ENCODE data around the gene CAMK2G.
A peak's percentile ranks its signal among the peaks of the same experiment; 100 is the strongest.
"Not testable (repeated sequence)": the region's sequence is repeated elsewhere in the genome, so short reads cannot be mapped to it uniquely, and the experiment has no call there.

CAMK2G gene

DNA sequence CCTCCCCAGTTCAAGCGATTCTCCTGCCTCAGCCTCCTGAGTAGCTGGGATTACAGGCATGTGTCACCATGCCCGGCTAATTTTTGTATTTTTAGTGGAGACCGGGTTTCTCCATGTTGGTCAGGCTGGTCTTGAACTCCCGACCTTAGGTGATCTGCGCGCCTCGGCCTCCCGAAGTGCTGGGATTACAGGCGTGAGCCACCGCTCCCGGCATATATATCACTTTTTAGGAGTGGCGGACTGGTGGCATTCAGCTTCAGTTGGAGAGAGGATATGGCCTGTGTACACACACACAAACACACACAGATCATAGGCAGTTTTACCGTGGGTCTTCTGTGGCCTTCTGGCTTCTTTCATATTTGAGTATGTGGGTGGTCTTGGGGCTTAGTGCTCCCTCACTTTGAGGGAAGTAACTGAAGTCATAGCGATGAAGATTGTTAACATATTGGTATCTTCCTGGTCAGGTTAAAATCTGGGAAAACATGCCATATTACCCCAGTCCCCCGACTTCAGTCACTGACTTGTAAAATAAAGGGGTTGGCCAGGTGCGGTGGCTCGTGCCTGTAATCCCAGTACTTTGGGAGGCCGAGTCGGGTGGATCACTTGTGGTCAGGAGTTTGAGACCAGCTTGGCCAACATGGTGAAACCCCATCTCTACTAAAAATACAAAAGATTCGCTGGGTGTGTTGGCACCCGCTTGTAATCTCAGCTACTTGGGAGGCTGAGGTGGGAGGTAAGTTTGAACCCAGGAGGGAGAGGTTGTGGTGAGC, 87.1 kb downstream of the CAMK2G start:
- H3K4me3 ChIP-seq (ENCODE audit: low read length) = not testable (repeated sequence)

DNA sequence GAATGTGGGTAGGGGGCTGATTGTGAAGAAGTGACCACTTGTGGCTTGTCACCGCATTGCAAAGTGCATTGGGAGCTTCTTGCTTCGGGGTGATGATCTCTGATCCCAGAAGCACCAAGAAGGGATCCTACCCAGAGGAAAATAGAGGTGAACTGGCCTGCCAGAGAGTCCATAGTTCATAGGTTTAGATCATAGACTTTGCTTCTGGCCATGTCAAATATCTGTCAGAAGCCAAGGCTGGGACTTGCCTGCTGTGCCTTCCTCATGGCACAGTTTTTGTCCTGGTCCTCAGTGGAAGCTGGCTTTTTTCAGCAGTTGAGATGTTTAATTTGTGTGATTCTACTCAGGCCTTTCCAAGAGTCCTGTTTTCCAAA, 87.9 kb downstream of the CAMK2G start:
- H3K4me3 ChIP-seq (ENCODE audit: low read length) = peak overlapping the region; percentile 77
- DNase-seq (ENCODE audit: low read depth, low spot score) = no peak

More for the DNA sequence above, 87.1 kb downstream of the CAMK2G start:
- not testable (repeated sequence) for DNase-seq (ENCODE audit: low read depth, low spot score)

DNA sequence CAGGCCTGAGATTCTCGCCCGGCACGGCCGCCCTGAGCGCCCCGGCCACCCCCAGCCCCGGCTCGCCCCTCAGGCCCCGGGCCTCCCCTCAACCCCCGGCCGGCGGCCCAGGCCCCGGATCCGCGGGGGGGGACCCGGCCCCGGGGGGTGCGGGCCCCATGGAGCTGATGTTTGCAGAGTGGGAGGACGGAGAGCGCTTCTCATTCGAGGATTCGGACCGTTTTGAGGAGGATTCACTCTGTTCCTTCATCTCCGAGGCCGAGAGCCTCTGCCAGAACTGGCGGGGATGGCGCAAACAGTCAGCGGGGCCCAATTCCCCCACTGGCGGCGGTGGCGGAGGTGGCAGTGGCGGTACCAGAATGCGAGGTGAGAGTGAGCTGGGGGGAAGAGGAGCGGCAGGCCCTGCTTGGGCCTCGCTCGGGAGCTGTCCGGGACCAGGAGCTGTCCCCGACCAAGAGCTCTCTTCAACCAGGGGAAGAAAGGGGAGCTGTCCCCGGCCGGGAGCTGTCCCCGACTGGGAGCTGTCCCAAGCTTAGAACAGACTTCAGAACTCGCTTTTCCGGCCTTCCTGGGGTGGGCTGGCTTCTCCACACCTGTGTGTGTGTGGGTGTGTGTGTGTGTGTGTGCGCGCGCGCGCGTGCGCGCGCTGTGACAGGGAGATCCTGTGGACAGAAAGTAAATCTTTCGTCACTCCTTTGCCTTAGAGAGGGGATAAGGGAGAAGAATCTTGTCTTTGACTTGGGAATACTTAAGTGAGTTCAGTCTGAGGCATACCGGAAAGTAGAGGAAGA, 88.4 kb downstream of the CAMK2G start:
- DNase-seq (ENCODE audit: low read depth, low spot score) = no peak
- H3K4me3 ChIP-seq (ENCODE audit: low read length) = peak overlapping the region; percentile 77

DNA sequence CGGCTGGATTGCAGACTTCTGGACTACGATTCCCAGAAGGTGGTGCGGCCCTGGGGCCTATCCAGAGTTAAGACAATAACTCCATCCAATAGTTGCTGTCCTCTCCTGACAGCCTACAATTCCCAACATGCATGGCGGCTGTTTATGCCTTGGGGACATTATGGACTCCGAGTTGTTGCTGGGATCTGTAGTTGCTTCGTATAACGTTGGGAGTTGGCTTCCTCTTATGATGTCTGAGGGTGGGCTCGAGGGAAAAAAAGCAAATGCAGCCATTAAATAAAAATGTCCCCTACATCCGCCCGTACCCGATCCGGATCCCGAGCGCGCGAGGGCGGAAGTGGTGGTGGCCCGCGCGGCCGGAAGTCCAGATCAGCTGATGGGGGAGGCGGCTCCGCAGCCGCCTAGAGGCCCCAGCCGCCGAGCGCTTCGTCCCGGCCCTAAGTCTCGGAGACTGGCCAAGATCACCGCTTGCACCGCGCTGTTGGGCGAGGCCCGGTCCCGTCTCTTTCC, 89.1 kb downstream of the CAMK2G start, which contains the start of gene ZSWIM8:
Gene ZSWIM8 (plus strand): TSS at position 396 of the 510 bp plus-strand sequence. CDS start 273 bp downstream, outside the sequence.
- H3K4me3 ChIP-seq (ENCODE audit: low read length) = peak within 1 kb of the TSS; percentile 77
- DNase-seq (ENCODE audit: low read depth, low spot score) = peak; percentile 91

DNA sequence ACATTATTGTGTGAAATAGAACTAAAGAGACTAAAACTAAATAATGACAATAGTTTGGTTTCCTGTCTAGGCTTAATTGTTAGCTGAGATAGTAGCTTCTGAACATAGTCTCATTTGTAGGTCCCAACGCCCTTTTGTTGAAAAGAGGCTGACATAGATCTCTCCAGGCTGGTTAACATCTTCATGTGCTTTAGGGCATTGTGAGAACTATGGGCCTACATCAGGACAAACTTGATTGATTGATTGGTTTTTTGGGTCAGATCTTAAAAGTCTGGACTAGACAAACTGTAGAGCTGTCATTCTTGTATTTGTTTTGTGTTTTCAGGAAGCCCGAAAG, 91.6 kb downstream of the CAMK2G start:
- no peak for DNase-seq (ENCODE audit: low read depth, low spot score)
- peak overlapping the region; percentile 85 for H3K4me3 ChIP-seq (ENCODE audit: low read length)

DNA sequence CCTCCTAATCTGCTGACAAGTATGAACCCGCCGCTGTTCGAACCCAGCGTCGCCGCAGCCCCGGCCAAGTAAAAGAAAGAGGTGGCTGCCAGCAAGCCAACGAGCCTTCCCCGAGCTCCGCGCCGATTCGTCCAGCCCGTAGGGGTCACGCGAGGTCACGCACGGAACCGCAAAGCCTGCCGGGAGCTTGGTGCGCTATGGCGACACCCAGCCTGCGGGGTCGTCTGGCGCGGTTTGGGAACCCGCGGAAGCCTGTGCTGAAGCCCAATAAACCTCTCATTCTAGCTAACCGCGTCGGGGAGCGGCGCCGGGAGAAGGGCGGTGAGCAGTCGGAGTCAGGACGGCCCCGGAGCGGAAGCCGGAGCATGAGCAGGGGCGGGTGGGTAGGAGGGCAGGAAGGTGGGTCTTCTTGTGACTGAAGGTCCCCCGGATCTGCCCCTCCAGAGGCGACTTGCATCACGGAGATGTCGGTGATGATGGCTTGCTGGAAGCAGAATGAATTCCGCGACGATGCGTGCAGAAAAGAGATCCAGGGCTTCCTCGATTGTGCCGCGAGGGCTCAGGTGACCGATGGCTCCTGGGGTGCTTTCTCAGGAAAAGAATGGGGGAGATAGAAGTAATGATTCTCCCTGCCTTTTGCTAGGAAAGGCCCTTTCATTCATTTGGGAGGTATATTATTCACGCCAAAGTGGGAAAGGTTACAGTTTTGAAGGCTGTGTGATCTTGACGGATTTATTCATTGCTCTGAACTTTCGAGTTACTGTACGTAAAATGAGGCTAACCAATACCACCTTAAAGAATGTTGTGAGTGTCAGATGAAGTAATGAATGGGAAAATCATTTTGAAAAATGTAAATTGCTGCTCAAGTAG, 92.2 kb downstream of the CAMK2G start, which contains the start of gene CHCHD1:
Gene CHCHD1 (plus strand): TSS at position 170 of the 870 bp plus-strand sequence. CDS start 28 bp downstream, at position 198.
- DNase-seq (ENCODE audit: low read depth, low spot score) = peak; percentile 86
- peak within 1 kb of the TSS; percentile 85 for H3K4me3 ChIP-seq (ENCODE audit: low read length)

DNA sequence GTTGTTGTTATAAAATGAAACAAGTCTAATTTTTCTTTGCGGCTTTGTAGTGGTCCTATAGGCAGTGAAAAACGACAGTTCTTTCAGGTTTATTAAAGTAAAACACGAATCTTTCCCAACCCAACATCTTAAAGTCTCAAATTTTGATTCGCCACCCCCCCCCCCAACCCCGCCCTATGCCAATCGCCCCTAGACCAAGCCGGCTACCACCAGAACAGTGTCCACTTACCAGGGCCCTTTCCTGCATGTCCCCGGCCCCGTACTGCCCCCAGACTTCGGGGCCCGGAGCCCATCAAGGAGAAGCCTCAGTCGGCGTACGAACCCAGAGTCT, 92.8 kb downstream of the CAMK2G start:
- H3K4me3 ChIP-seq (ENCODE audit: low read length) = peak overlapping the region; percentile 85
- DNase-seq (ENCODE audit: low read depth, low spot score) = no peak

DNA sequence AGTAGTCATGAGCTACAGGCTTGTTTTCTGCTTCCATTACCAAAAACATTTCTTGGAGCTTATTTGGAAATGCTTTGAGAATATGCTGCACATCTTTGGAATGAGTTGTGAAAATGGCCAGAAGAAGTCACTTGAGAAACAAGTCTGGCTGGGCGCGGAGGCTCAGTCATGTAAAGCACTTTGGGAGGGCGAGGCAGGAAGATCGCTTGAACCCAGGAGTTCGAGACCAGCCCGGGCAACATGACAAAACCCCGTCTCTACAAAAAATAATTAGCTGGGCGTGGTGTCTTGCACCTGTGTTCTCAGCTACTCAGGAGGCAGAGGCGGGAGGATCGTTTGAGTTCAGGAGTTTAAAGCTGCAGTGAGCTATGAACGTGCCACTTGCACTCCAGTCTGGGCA, 93.4 kb downstream of the CAMK2G start:
- H3K4me3 ChIP-seq (ENCODE audit: low read length) = peak overlapping the region; percentile 85
- no peak for DNase-seq (ENCODE audit: low read depth, low spot score)

DNA sequence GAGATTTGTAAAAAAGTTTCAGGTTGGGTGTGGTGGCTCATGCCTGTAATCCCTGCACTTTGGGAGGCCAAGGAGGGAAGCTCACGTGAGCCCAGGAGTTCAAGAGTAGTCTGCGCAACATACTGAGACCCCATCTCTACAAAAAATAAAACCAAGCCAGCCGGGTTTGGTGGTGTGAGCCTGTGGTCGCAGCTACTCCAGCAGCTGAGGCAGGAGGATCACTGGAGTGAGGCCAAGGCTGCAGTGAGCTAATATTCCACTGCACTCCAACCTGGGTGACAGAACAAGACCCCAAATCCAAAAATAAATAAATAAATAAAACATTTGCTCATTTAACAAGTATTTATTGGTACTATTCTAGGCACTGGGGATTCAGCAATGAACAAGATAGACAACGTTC, 94.1 kb downstream of the CAMK2G start:
- H3K4me3 ChIP-seq (ENCODE audit: low read length) = no peak overlapping the region
- DNase-seq (ENCODE audit: low read depth, low spot score) = no peak

DNA sequence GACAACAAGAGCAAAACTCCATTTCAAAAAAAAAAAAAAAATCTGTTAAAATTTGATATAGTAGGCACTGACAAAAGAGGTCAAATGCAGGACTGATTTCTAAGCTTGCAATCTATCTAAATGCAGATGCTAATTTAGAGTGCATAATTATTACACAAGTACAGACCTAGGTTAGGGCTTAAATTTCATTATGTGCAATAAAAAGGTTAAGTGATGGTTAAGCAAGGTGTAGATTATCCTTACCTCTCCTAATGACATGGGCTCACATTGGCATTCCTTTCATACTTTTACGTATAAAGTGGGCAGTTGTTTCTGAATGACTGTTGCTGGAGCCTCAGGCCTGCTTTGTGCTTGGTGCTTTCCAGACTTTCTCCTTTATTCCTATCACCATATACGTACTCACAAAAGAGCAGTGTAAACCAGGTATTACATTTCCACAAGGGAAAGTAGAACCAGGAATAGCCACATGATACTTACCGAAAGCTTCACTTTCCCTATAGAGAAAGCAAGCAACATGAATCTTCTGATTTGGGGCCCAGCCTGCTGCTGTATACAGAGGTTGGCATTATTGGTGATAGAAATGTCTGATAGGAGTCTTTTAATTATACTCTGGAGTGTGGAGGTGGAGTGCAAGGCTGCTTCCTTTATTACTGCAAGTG, 94.7 kb downstream of the CAMK2G start:
- no peak overlapping the region for H3K4me3 ChIP-seq (ENCODE audit: low read length)
- DNase-seq (ENCODE audit: low read depth, low spot score) = no peak

DNA sequence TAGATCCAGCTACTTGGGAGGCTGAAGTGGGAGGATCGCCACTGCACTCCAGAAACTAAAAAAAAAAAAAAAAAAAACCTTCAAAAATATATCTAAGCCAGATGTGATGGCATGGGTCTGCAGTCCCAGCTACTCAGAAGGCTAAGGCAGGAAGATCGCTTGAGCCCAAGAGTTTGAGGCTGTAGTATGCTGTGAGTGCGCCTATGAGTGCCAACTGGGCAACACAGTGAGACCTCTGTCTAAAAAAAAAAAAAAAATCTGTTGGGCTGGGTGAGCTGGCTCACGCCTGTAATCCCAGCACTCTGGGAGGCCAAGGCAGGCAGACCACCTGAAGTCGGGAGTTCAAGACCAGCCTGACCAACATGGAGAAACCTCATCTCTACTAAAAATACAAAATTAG, 95.3 kb downstream of the CAMK2G start:
- DNase-seq (ENCODE audit: low read depth, low spot score) = no peak
- no peak overlapping the region for H3K4me3 ChIP-seq (ENCODE audit: low read length)

DNA sequence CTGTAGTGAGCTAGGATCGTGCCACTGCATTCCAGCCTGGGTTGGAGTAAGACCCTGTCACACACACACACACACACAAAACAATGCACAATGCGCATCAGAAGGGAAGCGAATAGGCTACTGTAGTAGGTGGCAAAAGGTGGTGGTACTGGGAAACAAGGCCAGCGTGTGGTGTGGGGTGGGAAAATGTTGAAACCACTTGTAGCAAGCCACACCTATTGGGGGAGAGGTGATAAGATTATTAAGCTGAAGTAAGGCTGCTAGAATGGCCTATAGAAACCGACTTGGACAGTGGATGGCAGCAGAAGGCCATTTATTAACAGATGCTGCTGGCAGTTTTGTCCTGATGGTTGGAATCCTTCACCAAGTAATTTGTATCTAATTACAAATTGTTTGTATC, 99.7 kb downstream of the CAMK2G start:
- H3K4me3 ChIP-seq (ENCODE audit: low read length) = no peak overlapping the region
- DNase-seq (ENCODE audit: low read depth, low spot score) = no peak

DNA sequence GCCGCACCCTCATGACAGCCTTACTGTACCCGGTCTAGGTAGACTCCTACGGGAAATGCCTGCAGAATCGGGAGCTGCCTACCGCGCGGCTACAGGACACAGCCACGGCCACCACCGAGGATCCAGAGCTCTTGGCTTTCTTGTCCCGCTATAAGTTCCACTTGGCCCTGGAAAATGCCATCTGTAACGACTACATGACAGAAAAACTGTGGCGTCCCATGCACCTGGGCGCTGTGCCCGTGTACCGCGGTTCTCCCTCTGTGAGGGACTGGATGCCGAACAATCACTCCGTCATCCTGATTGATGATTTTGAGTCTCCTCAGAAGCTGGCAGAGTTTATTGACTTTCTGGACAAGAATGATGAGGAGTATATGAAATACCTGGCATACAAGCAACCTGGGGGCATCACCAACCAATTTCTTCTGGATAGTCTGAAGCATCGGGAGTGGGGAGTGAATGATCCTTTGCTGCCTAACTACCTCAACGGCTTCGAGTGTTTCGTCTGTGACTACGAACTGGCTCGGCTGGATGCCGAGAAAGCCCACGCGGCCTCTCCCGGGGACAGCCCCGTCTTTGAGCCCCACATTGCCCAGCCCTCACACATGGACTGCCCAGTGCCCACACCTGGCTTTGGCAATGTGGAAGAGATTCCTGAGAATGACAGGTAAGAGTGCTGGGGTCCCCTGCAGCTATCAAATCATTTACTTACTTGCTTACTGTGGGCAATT, 101.0 kb downstream of the CAMK2G start:
- DNase-seq (ENCODE audit: low read depth, low spot score) = no peak
- H3K4me3 ChIP-seq (ENCODE audit: low read length) = peak overlapping the region; percentile 84

DNA sequence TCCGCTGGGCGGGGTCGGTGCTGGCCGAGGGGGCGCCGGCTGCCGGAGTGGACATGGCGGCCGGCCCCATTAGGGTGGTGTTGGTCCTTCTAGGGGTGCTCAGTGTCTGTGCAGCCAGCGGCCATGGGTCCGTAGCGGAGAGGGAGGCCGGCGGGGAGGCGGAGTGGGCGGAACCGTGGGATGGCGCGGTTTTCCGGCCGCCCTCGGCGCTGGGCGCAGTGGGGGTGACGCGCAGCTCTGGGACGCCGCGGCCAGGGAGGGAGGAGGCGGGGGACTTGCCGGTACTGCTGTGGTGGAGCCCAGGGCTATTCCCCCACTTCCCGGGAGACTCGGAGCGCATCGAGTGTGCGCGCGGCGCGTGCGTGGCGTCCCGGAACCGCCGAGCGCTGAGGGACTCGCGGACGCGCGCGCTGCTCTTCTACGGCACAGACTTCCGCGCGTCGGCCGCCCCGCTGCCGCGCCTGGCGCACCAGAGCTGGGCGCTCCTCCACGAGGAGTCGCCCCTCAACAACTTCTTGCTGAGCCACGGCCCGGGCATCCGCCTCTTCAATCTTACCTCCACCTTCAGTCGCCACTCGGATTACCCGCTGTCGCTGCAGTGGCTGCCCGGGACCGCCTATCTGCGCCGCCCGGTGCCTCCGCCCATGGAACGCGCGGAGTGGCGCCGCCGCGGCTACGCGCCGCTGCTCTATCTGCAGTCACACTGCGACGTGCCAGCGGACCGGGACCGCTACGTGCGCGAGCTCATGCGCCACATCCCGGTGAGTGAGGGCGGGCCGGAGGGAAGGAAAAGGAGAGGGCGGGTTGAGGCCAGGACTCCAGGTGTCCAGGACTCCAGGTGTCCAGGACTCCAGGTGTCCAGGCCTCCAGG, 101.8 kb downstream of the CAMK2G start:
- DNase-seq (ENCODE audit: low read depth, low spot score) = peak; percentile 50
- H3K4me3 ChIP-seq (ENCODE audit: low read length) = peak overlapping the region; percentile 84

DNA sequence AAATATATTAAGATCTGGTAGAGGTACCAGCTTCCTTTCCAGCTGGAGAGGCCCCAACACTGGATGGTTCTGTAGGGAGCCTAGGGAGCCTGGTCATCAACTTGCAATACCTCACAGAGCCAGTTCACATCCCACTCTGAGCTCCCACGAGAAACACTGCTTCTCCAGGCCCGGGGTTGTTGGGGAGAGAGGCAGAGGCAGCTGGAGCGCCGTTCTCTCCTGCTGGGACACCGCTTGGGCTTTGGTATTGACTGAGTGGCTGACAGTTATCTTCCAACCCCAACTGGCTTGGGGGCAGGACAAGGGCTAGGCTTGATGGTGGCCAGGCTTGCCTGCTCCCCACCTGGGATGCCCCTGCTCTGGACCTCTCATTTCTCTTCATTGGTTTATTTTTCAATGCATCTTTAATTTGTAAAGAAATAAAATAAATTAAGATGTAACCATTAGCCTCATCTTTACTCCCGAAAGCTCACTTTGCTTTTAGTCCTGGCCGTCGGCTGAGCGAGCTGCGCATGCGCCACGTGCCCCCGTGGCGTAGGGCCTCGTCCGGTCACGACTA, 102.6 kb downstream of the CAMK2G start:
- no peak for DNase-seq (ENCODE audit: low read depth, low spot score)
- H3K4me3 ChIP-seq (ENCODE audit: low read length) = peak overlapping the region; percentile 84

DNA sequence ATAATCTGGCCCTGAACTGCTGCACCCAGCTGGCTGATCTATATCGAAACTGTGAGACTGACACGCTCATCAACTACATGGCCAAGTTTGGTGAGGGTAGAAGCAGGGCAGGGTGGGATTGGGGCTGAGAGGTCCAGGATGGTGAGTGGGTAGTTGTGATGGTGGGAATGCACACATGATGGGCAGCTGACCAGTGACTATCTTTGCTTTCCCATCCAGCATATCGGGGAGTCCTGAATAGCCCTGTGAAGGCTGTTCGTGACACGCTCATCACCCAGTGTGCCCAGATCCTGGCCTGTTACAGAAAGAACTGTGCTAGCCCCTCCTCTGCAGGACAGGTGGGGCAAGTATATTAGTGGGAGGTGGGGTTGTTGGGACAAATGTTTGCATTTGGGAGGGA, 105.0 kb downstream of the CAMK2G start:
- no peak overlapping the region for H3K4me3 ChIP-seq (ENCODE audit: low read length)
- no peak for DNase-seq (ENCODE audit: low read depth, low spot score)

DNA sequence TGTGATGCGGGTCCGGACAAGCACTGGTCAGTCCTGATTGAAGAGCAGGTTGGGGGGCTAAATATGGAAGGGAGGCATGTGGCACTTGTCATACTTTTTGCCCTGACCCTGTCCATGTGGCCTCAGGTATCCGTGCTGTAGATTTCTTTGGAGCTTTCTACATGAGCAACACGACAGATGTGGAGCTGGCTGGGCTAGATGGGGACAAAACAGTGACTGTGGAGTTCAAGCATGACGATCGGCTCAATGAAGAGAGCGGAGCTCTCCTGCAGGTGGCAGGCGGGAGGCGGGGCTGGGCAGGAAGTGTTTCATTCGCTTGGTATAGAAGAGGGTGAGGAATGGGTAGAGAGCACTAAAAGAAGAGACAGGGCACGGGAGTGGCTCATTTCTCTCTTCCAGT, 105.5 kb downstream of the CAMK2G start:
- H3K4me3 ChIP-seq (ENCODE audit: low read length) = no peak overlapping the region
- DNase-seq (ENCODE audit: low read depth, low spot score) = peak; percentile 71

All from Jurkat, Clone E6-1 (cell line).